GM18520 (cell line): ENCODE data around the gene WSCD2.

Experiments used
- ATAC-seq: cut with Tn5 transposase; IDR thresholded peaks from one replicate; pipeline ENCODE4 v1.9.1; 2021; ENCODE audit not compliant: unreplicated experiment

The WSCD2 gene

DNA sequence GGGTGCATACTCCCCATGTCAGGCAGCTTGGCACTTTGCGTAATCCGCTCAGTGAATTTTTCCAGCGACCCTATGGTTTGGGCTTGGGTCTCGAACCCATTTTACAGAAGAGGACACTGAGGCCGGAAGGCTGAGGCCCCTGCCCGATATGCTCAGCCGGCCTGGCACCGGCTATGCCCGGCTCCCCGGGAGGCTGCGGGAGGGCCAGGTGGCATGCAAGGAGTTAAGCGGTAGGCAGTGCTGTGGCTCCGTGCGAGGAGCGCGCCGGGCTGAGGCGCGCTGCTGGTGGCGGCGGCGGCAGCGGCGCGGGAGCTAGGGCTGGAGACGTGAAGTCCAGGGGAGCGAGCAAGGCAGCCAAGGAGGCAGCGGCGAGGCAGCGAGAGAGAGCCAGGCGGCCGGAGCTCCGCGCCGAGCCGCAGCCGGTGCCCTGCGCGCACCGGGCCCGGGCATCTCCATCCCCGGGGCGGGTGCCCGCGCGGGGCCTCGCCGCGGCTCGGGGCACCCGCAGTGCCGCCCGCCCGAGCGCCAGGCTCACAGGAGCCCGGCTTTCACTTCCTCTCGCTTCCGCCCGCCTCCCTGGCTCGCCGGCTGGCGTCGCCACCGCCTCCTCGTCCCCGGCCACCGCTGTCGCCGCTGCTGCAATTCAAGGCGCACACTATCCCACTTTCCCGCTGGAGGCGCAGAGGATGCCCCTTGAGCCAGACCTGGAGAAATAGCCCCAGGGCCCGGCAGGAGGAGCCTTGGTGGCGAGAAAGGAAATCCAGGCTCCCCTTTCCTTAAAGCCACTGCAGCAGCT, at the start of gene WSCD2:
TSS of gene WSCD2 (plus strand) at position 272 of the 796 bp plus-strand sequence. CDS start 66,545 bp downstream, outside the sequence.
- no peak for ATAC-seq

GRCh38 chr12:108079721-108080120, 49.4 kb upstream of the WSCD2 start:
- no peak for ATAC-seq

GRCh38 chr12:108080363-108080762, 48.7 kb upstream of the WSCD2 start:
- ATAC-seq = no peak

DNA sequence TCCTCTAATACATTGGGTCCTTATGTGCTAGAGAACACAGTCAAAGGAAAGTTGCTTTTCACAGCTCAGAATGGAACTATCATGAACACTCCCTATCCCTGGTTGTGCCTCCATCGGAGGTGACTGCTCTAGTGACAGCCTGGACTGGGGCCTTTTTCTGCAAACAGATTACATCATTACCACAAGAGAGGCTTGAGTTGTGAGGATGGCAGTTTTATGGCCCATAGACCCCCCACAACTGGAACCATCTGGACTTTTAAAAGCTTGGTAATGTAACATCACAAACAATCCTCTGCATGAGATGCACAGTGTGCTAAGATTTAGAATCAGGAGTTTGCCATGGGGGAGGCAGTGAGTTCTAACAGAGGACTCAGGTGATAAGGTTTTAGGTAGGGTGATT, 46.6 kb upstream of the WSCD2 start:
- no peak for ATAC-seq

GRCh38 chr12:108087900-108088299, 41.2 kb upstream of the WSCD2 start:
- no peak for ATAC-seq

DNA sequence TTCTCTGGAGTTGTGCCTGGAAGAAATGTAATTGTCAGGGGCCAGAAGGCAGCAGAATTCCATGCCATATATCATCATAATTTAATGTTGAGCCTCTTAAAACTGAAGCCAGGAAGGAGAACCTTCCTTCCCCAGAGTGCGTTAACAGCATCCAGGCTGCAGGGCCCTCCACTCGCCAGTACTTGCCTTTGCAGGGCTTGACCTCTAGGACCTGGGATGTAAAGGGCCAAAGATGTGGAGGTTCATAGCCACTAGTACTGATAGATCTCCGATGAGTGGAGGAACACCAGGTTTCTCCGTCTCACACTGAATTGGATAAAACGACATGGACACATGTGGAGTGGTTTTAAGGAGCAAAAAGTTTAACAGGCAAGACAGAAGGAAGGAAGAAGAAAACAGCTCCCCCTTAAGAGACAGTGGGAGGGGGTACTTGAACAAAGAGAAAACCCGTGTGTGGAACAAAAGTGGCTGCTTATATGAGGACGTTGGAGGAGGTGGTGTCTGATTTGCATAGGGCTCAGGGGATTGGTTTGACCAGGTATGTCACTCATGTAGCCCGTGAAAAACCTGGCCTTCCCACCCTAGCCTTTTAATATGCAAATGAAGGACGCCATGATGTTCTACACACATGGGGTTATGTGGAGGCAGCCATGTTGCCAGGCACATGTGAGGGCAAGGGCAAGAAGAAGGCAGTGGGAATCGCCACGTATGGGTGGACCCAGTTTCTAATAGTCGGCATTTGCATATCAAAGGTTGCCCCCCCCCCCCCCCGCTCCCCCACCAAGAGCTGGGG, 38.8 kb upstream of the WSCD2 start:
- no peak for ATAC-seq

- no peak for ATAC-seq
Measured at GRCh38 chr12:108090932-108091678, 38.0 kb upstream of the WSCD2 start.

DNA sequence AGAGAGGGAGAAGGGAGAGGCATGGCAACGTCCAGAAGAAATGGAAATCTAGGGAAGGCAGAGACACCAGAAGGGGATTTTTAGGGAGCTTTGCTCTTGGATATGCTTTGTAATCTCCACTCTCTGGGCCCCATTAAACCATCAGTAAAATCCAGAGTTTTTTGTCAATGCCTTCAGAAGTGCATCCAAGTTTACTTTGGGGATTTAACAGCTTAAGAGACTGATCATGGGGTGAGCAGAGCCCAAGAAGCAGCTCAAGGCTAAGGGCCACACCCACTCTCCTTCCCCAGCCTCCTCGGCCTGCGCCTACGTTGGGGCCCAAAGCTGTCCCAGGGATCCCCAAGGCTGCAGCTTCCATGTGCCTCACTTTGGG, 37.4 kb upstream of the WSCD2 start:
- ATAC-seq = no peak

GRCh38 chr12:108093209-108093608, 35.9 kb upstream of the WSCD2 start:
- ATAC-seq = no peak

GRCh38 chr12:108094056-108094649, 34.9 kb upstream of the WSCD2 start:
- ATAC-seq = no peak

GRCh38 chr12:108097160-108097911, 31.8 kb upstream of the WSCD2 start:
- ATAC-seq = no peak

GRCh38 chr12:108098374-108098773, 30.7 kb upstream of the WSCD2 start:
- no peak for ATAC-seq

- ATAC-seq = no peak
Measured at GRCh38 chr12:108099073-108099472, 30.0 kb upstream of the WSCD2 start.

GRCh38 chr12:108099778-108100489, 29.2 kb upstream of the WSCD2 start:
- no peak for ATAC-seq

- no peak for ATAC-seq
Measured at GRCh38 chr12:108101605-108102175, 27.4 kb upstream of the WSCD2 start.

- ATAC-seq = no peak
Measured at GRCh38 chr12:108102363-108102762, 26.7 kb upstream of the WSCD2 start.

DNA sequence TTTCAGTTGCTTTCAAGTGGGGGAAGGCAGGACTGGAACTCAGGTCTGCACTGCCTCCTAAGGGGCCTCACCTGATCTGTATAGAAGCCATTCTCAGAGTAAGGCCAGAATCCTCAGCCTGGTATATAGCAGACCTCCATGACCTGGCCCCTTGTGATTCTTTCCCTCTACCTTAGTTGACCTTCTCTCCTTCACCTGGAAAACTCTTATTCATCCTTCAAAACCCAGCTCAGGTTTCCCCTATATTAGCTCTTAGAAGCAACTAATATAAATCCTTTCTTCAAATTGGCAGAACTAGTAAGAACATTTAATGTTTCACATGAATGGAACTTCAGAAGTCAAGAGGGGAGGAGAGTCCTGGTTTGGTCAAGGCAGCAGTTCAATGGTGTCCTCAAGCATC, 26.0 kb upstream of the WSCD2 start:
- no peak for ATAC-seq

DNA sequence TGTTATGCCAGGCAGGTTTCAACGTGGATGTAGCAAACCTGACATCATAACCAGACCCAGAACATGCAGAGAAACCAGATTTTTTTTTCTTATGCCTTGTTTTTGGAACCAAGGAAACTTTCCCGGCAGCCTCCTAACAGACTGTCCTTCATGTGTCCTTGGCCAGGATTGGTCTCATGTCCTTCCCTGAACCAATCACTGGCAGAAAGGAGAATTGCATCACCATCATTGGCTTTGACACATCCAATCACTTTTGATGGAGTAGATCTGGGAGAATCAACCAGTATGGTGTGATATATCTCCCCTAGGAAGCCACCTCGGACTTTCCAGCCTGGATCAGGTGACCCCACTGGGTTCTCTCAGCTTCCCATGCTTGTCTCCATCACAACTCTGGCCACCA, 25.6 kb upstream of the WSCD2 start:
- no peak for ATAC-seq

DNA sequence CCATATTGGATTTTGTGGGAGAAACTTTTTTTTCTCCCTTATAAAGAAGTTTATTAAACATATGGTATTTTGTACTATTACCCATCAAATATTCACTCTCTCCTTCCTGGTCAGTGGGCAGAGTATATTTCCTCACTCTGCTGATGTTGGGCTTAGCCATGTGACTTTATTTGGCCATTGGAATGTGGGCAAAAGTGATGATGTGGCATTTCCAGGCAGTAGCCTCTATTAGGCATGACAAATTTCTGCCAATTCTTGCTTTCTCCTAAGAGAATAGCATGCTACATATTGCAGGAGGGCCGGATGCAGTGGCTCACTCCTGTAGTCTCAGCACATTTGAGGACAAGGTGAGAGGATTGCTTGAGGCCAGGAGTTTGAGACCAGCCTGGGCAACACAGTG, 24.4 kb upstream of the WSCD2 start:
- ATAC-seq = no peak

- no peak for ATAC-seq
Measured at GRCh38 chr12:108106599-108106998, 22.5 kb upstream of the WSCD2 start.
